ENCODE data around the gene MAPK10. TPM values are rescaled to one million over a fixed set of nuclear protein-coding genes. Genes with fewer than 3 reads are reported as not detected.

The MAPK10 gene
- total and polyA plus RNA-seq, 2 of the 8 experiments (the other 6 are each of a cell fraction or from before 2014, with no cell fraction given) = 2.5 to 3.1 TPM

GRCh38 chr4:85966373-85966772 is 393.5 kb downstream of the MAPK10 start:
- WGBS, 2 experiments (ENCODE audit: extremely low coverage in 1 of 2, insufficient coverage in 1 of 2, insufficient read length in 1 of 2, insufficient replicate concordance in 2 of 2, low coverage in 1 of 2, low lambda C conversion rate in 2 of 2, missing lambda C conversion rate in 1 of 2) = 85% methylated on average over 2 of the region's 2 CpGs; no CpG with 5 or more reads in 1 of the 2 experiments
- H4K20me1 ChIP-seq (replicated peaks in 1 of 2; ENCODE audit: control insufficient read depth in 1 of 2, insufficient read depth in 2 of 2, low read length in 2 of 2) = no peaks in the 10 kb centered on the region
- TF ChIP-seq TAF1 (IDR thresholded peaks at IDR 0.05; ENCODE audit: low read depth, low read length) (no peak), SP2 (IDR thresholded peaks at IDR 0.05; ENCODE audit: low read length) (no peak), KDM5A (IDR thresholded peaks at IDR 0.05; ENCODE audit: low read length) (no peak)
- H3K14ac ChIP-seq (ENCODE audit: insufficient read length) = no peak overlapping the region
- no peak overlapping the region for H2BK12ac ChIP-seq (ENCODE audit: low read depth, low read length)
- ChIA-PET CTCF (ENCODE audit: partially characterized antibody) (interaction anchor here (1.1 to 3.3 kb wide), 6 partner anchors 10 to 216 kb away, joined by 4 to 19 read pairs (median 6); no protein-coding TSS in a partner anchor), POLR2A (ENCODE audit: partially characterized antibody) (no interaction called here)
- H3K79me2 ChIP-seq (ENCODE audit: control insufficient read depth in 1 of 2, insufficient read depth in 2 of 2, low read length in 2 of 2) = no peaks in the 10 kb centered on the region
- FAIRE-seq = no peak
- no peak overlapping the region for H3K56ac ChIP-seq (replicated peaks; ENCODE audit: insufficient read length, low read depth, low read length)
- no peaks in the 10 kb centered on the region for H3K27me3 ChIP-seq (replicated peaks in 1 of 4; ENCODE audit: control insufficient read depth in 3 of 4, extremely low read depth in 1 of 4, insufficient read depth in 3 of 4, low read length in 3 of 4)
- no peaks in the 10 kb centered on the region for H3K4me1 ChIP-seq (replicated peaks in 1 of 4; ENCODE audit: control insufficient read depth in 3 of 4, insufficient read depth in 4 of 4, low read length in 3 of 4)
- no peak overlapping the region for H3K4me3 ChIP-seq (ENCODE audit: extremely low read depth in 1 of 4, insufficient read depth in 2 of 4, low read depth in 3 of 4, low read length in 4 of 4)
- no peak overlapping the region for H2AK5ac ChIP-seq (ENCODE audit: low read depth, low read length)
- H3K36me3 ChIP-seq (ENCODE audit: control insufficient read depth in 2 of 4, insufficient read depth in 4 of 4, low read length in 3 of 4) = no peaks in the 10 kb centered on the region
- no peak overlapping the region for H2BK5ac ChIP-seq (ENCODE audit: low read depth, low read length)
- DNase-seq (ENCODE audit: low read depth in 1 of 2, low spot score in 2 of 2) = no peak
- H4K8ac ChIP-seq (ENCODE audit: extremely low read depth, insufficient read depth, low read length) = no peak overlapping the region
- H3K79me1 ChIP-seq (ENCODE audit: low read depth, low read length) = no peaks in the 10 kb centered on the region
- no peaks in the 10 kb centered on the region for H3K23me2 ChIP-seq (ENCODE audit: low read depth, low read length)
- H4K91ac ChIP-seq (replicated peaks; ENCODE audit: insufficient read length, low read length) = no peak overlapping the region
- H4K5ac ChIP-seq (ENCODE audit: insufficient read length, low read depth, low read length) = no peak overlapping the region
- no peak overlapping the region for H3K18ac ChIP-seq (ENCODE audit: extremely low read depth, low read length)
- no peak overlapping the region for H2BK20ac ChIP-seq (ENCODE audit: low read length)
- H2BK15ac ChIP-seq (ENCODE audit: low read length) = no peak overlapping the region
- no peak overlapping the region for H3K9ac ChIP-seq (replicated peaks in 1 of 4; ENCODE audit: extremely low read depth in 1 of 4, low read depth in 3 of 4, low read length in 3 of 4)
- H2BK120ac ChIP-seq (replicated peaks; ENCODE audit: low read depth, low read length) = no peak overlapping the region
- H3K23ac ChIP-seq (ENCODE audit: insufficient read length) = no peak overlapping the region
- H3K27ac ChIP-seq (ENCODE audit: low read depth, low read length) = no peak overlapping the region
- no peak overlapping the region for H3K4me2 ChIP-seq (ENCODE audit: insufficient read depth in 1 of 2, low read depth in 2 of 2, low read length in 2 of 2)
- no peak overlapping the region for H3K4ac ChIP-seq (replicated peaks; ENCODE audit: insufficient read length, low read depth, low read length)
- H2AFZ ChIP-seq (ENCODE audit: low read length) = no peak overlapping the region
- no peaks in the 10 kb centered on the region for H3K9me3 ChIP-seq (ENCODE audit: insufficient read depth in 2 of 2, low read depth in 1 of 2, low read length in 1 of 2)
